HK-2 (cell line): ENCODE results near the gene RNF44.

Experiments used
- DNase-seq: peaks from one replicate; pipeline ENCODE4 v3.0.0-alpha.2; 2018; ENCODE audit not compliant: unreplicated experiment

Gene RNF44

GRCh38 chr5:176536902-176537553, at the start of gene RNF44:
RNF44 (minus strand) TSS chr5:176537402; CDS start chr5:176532472, 4,930 bp downstream.
- DNase-seq, result peak; percentile 90

- no peak for DNase-seq
These were observed 45.9 kb upstream of the RNF44 start for GRCh38 chr5:176583076-176583475.

GRCh38 chr5:176581361-176581760, 44.2 kb upstream of the RNF44 start:
- no peak for DNase-seq

- no peak for DNase-seq
These were observed 42.1 kb upstream of the RNF44 start for GRCh38 chr5:176579323-176579722.

GRCh38 chr5:176578391-176578808, 41.2 kb upstream of the RNF44 start:
- no peak for DNase-seq

- DNase-seq, result no peak
These were observed 40.3 kb upstream of the RNF44 start for GRCh38 chr5:176577312-176578176.

DNA sequence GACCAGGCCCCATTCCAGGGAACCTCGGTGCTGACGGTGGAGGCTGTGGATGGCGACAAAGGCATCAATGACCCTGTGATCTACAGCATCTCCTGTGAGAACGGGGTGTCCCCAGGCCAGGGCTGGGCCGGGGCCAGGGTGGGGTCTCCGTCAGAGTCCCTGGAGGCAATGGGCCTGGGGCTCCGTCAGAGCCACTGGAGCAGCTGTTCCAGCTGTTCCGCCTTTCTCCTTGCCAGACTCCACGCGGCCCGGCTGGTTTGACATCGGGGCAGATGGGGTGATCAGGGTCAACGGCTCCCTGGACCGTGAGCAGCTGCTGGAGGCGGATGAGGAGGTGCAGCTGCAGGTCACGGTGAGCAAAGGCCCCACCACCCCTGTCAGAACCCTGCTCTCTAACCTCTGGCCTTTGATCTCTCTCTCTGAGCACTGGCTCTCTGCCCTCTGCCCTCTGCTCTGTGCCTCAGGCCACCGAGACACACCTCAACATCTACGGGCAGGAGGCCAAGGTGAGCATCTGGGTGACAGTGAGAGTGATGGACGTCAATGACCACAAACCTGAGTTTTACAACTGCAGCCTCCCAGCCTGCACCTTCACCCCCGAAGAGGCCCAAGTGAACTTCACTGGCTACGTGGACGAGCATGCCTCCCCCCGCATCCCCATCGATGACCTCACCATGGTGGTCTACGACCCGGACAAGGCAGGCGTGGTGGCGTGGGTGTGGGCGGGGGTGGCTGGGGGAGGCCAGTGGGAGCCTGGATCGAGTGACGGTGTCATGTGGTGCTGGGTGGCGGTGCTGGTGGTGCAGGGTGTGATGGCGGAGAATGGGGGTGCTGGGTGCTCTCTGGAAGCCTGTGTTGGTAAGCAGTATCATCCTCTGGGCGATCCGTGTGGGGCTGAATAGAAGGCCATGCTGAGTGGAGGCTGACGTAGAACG, 38.6 kb upstream of the RNF44 start:
- no peak for DNase-seq

- DNase-seq, result no peak
These were observed 37.9 kb upstream of the RNF44 start for GRCh38 chr5:176575066-176575465.

DNA sequence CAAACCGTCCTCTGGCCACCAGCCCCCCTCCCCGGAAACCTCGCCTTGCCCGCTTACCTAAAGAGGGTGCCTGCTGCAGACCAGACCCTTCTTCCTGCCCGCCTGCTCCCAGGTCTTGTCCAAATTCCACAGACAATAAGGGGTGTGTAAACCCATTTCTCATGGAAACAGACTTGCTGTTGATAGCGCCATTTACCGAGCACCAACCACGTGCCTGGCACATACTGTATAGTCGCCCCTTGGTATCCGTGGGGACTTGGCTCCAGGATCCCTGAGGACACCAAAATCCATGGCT, 37.0 kb upstream of the RNF44 start:
- no peak for DNase-seq

GRCh38 chr5:176573564-176574296, 36.5 kb upstream of the RNF44 start:
- peak; percentile 59 for DNase-seq

GRCh38 chr5:176570044-176570443, 32.8 kb upstream of the RNF44 start:
- no peak for DNase-seq

DNA sequence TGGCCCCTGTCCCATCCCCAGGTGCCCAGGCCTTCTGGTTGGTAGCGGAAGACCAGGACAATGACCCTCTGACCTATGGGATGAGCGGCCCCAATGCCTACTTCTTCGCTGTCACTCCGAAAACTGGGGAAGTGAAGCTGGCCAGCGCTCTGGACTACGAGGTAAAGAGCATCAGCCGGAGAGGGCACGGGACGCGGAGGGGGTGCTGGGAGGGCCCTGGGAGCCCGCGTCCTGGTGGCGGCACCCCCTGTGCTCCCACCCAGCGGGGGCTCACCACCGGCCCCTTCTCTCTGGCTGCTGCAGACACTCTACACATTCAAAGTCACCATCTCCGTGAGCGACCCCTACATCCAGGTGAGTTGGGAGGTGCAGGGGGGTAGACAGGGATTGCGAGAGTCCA, 31.5 kb upstream of the RNF44 start:
- DNase-seq, result no peak

GRCh38 chr5:176565760-176566288, 28.6 kb upstream of the RNF44 start:
- no peak for DNase-seq

DNA sequence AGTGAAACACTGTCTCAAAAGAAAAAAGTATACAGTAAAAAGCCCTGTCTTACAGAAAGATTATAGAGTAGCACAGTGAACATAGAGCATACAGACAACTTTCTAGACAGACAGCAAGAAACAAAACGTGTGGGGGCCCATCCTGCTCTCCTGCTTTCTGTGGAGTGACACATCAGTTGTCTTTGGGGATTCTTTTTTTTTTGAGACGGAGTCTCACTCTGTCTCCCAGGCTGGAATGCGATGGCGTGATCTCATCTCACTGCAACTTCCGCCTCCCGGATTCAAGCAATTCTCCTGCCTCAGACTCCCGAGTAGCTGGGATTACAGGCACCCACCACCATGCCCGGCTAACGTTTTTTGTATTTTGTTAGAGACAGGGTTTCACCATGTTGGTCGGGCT, 26.8 kb upstream of the RNF44 start:
- DNase-seq, result no peak

GRCh38 chr5:176562189-176562588, 25.0 kb upstream of the RNF44 start:
- DNase-seq, result no peak

DNA sequence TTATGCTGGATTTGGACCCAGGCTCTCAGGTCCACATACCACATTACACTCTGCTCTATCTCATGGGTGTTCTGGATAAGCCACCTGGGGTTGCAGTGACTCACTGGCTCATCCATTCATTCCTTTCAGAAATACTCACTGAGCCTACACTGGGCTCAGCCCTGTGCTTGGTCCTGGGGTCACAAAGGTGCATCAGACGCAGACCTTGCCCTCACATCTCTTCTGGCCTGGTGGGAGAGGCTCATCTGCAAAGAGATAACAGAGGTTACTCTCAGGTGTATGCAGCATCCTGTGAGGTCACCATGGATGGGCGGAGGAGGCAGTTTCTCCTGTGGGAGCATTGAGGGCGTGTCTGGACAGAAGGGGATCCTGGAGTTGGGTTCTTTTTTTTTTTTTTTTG, 24.1 kb upstream of the RNF44 start:
- no peak for DNase-seq

DNA sequence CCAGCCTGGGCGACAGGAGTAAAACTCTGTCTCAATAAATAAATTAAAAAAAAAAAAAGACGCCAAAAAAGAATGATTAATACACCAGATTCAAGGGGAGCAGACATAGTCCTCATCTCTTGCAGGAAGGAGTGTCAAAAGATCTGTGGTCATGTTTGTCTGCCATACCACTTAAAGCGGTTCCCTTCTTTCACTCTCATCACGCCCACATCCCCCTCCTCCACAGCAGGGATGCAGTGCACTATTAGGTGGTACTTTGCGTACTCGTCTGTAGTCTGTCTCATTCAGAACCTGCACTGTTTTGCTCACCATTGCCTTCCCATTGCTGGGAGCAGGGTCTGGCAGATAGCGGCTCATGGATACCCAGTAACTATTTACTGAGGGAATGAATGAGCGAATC, 23.2 kb upstream of the RNF44 start:
- no peak for DNase-seq

DNA sequence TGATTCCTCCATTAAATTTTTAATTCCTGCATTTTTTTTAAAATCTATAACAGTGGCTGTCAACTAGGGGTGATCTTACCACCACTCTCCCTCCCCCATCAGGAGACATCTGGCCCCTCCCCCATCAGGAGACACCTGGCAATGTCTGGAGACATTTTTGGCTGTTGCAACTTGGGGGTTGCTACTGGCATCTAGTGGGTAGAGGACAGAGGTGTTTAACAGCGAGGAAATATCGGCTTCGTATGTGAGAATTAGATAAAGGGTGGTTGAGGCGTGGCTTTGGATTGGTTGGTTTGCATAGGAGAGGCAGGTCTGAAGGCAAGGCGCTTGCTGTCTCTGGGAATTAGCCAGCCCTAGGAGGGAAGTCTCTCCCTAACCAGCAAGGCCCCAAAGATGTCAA, 22.5 kb upstream of the RNF44 start:
- DNase-seq, result no peak

GRCh38 chr5:176557846-176558245, 20.6 kb upstream of the RNF44 start:
- DNase-seq, result no peak

DNA sequence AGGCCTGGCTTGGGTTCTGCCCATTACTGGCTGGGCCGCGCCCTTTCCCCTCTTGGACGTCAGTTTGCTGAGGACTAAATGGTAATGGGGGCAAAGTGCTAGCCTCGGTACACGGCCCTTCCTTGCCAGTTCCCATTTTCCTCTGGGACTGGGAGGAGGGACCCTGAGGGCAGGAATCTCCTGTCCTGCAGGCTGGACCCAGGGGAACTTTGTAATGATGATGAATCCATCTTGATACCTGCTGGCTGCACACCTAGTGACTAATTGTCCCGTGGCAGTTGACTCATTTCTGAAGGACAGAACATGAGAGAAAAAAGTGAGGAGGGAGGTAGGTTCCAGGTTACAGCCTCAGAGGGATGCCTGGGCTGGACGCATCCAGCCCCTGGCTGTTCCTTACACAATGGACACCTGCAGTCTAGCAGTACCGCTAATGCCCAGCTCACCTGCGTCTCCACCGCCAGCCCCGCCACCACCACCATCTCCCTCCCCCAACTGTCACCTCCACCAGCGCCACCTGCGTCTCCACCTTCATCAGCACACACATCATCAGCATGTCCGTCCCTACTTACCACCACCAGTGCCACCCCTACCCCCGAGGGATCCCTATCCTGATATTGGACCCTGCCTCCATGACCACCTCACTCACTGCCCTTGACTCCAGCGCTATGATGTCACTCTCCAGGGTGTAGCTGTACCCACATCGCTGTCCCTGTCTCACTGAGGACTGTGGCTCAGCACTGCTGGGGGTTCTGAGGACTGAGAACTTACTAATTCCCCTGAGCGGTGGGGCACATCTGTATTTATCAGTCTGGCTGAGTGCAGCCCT, 16.3 kb upstream of the RNF44 start:
- DNase-seq, result no peak
